Mucosa of stomach (tissue), 1 donor: ENCODE results near the gene WTAP.
A peak's percentile ranks its signal among the peaks of the same experiment; 100 is the strongest.

Source experiments
- H3K27me3 ChIP-seq: one replicate; pipeline ENCODE4 v1.7.0; 2013; ENCODE audit warnings: mild to moderate bottlenecking, low read length; ENCODE audit not compliant: control insufficient read depth, insufficient read depth
- H3K36me3 ChIP-seq: one replicate; pipeline ENCODE4 v1.7.0; 2013; ENCODE audit warnings: low read length; ENCODE audit not compliant: control insufficient read depth, insufficient read depth
- H3K4me1 ChIP-seq: one replicate; pipeline ENCODE4 v1.7.0; 2013; ENCODE audit warnings: mild to moderate bottlenecking, low read length; ENCODE audit not compliant: control insufficient read depth, insufficient read depth
- H3K4me3 ChIP-seq: one replicate; pipeline ENCODE4 v1.7.0; 2013; ENCODE audit warnings: low read length
- H3K9ac ChIP-seq: one replicate; pipeline ENCODE4 v1.7.0; 2013; ENCODE audit warnings: mild to moderate bottlenecking, low read length, moderate library complexity
- H3K9me3 ChIP-seq: one replicate; pipeline ENCODE4 v1.7.0; 2013; ENCODE audit warnings: mild to moderate bottlenecking, low read length, moderate library complexity; ENCODE audit not compliant: control insufficient read depth
- donor health status: Pancreatic carcinoma.

Gene WTAP

GRCh38 chr6:159759645-159760044, 32.3 kb downstream of the WTAP start:
- H3K4me1 ChIP-seq, result peaks cover 17% of the 10 kb centered on the region
- H3K27me3 ChIP-seq, result no peaks in the 10 kb centered on the region
- H3K36me3 ChIP-seq, result no peaks in the 10 kb centered on the region

GRCh38 chr6:159760602-159761057, 33.3 kb downstream of the WTAP start:
- Histone ChIP-seq H3K9ac (no peak overlapping the region), H3K36me3 (no peaks in the 10 kb centered on the region), H3K4me3 (peak overlapping the region; percentile 78)

More at GRCh38 chr6:159759645-159760044, 32.3 kb downstream of the WTAP start:
- Histone ChIP-seq H3K4me3 (no peak overlapping the region), H3K9me3 (no peaks in the 10 kb centered on the region), H3K9ac (no peak overlapping the region)

GRCh38 chr6:159761129-159761872, 34.0 kb downstream of the WTAP start:
- Histone ChIP-seq H3K4me1 (peaks cover 17% of the 10 kb centered on the region), H3K36me3 (no peaks in the 10 kb centered on the region), H3K4me3 (peak overlapping the region; percentile 78), H3K9ac (peak overlapping the region; percentile 99), H3K27me3 (no peaks in the 10 kb centered on the region), H3K9me3 (no peaks in the 10 kb centered on the region)

More at GRCh38 chr6:159760602-159761057, 33.3 kb downstream of the WTAP start:
- no peaks in the 10 kb centered on the region for H3K9me3 ChIP-seq
- H3K27me3 ChIP-seq, result no peaks in the 10 kb centered on the region
- H3K4me1 ChIP-seq, result peaks cover 17% of the 10 kb centered on the region

- Histone ChIP-seq H3K4me3 (peak within 1 kb of the TSS; percentile 78), H3K9me3 (no peaks in the 10 kb centered on the region), H3K9ac (peak within 1 kb of the TSS; percentile 99), H3K4me1 (peaks cover 17% of the 10 kb centered on the region), H3K27me3 (no peaks in the 10 kb centered on the region), H3K36me3 (no peaks in the 10 kb centered on the region)
Measured at GRCh38 chr6:159761873-159762680, 34.8 kb downstream of the WTAP start, which contains the start of gene ACAT2. Gene ACAT2, plus strand, starts transcription at chr6:159762045. Its CDS starts 43 bp downstream, at chr6:159762088.

GRCh38 chr6:159762681-159763293, 35.5 kb downstream of the WTAP start:
- Histone ChIP-seq H3K36me3 (no peaks in the 10 kb centered on the region), H3K4me1 (peaks cover 17% of the 10 kb centered on the region), H3K27me3 (no peaks in the 10 kb centered on the region), H3K9ac (peak overlapping the region; percentile 69), H3K9me3 (no peaks in the 10 kb centered on the region), H3K4me3 (peak overlapping the region; percentile 66)

- peaks cover 7% of the 10 kb centered on the region for H3K4me1 ChIP-seq
- H3K9ac ChIP-seq, result no peak overlapping the region
- no peak overlapping the region for H3K4me3 ChIP-seq
- no peaks in the 10 kb centered on the region for H3K36me3 ChIP-seq
- no peaks in the 10 kb centered on the region for H3K27me3 ChIP-seq
- H3K9me3 ChIP-seq, result no peaks in the 10 kb centered on the region
Measured at GRCh38 chr6:159766906-159767305, 39.6 kb downstream of the WTAP start.

GRCh38 chr6:159769470-159769869, 42.2 kb downstream of the WTAP start:
- Histone ChIP-seq H3K36me3 (no peaks in the 10 kb centered on the region), H3K9ac (no peak overlapping the region), H3K4me1 (no peaks in the 10 kb centered on the region), H3K27me3 (no peaks in the 10 kb centered on the region), H3K9me3 (no peaks in the 10 kb centered on the region), H3K4me3 (no peak overlapping the region)

- no peaks in the 10 kb centered on the region for H3K9me3 ChIP-seq
- no peak overlapping the region for H3K4me3 ChIP-seq
- H3K27me3 ChIP-seq, result no peaks in the 10 kb centered on the region
- no peak overlapping the region for H3K9ac ChIP-seq
- peaks cover 3% of the 10 kb centered on the region for H3K36me3 ChIP-seq
- H3K4me1 ChIP-seq, result no peaks in the 10 kb centered on the region
Measured at GRCh38 chr6:159772196-159772595, 44.9 kb downstream of the WTAP start.

- peaks cover 14% of the 10 kb centered on the region for H3K36me3 ChIP-seq
- H3K4me1 ChIP-seq, result no peaks in the 10 kb centered on the region
- no peak overlapping the region for H3K9ac ChIP-seq
- H3K4me3 ChIP-seq, result no peak overlapping the region
- H3K27me3 ChIP-seq, result no peaks in the 10 kb centered on the region
- no peaks in the 10 kb centered on the region for H3K9me3 ChIP-seq
Measured at GRCh38 chr6:159777240-159777904, 50.1 kb downstream of the WTAP start.

- Histone ChIP-seq H3K9me3 (no peaks in the 10 kb centered on the region), H3K36me3 (peaks cover 20% of the 10 kb centered on the region), H3K27me3 (no peaks in the 10 kb centered on the region), H3K4me3 (no peak overlapping the region), H3K4me1 (no peaks in the 10 kb centered on the region), H3K9ac (no peak overlapping the region)
Measured at GRCh38 chr6:159778131-159778530, 50.8 kb downstream of the WTAP start.

- Histone ChIP-seq H3K4me3 (no peak overlapping the region), H3K4me1 (no peaks in the 10 kb centered on the region), H3K36me3 (peaks cover 23% of the 10 kb centered on the region), H3K9ac (no peak overlapping the region), H3K9me3 (no peaks in the 10 kb centered on the region), H3K27me3 (no peaks in the 10 kb centered on the region)
Measured at GRCh38 chr6:159778542-159779103, 51.3 kb downstream of the WTAP start.
